DND-41 (cell line): ENCODE data around the gene SLC6A4.

Experiments used
- CTCF ChIP-seq: IDR thresholded peaks from 2 replicates; pipeline ENCODE4 v1.5.1; 2012; ENCODE audit warnings: borderline replicate concordance, low read length, moderate library complexity, mild to moderate bottlenecking; ENCODE audit not compliant: poor library complexity, severe bottlenecking; ENCODE audit errors: extremely low read depth
- EZH2 ChIP-seq: IDR thresholded peaks from 3 replicates; pipeline ENCODE4 v1.6.1; 2012; ENCODE audit warnings: borderline replicate concordance, low read depth, mild to moderate bottlenecking, moderate library complexity, low read length, inconsistent platforms; ENCODE audit not compliant: severe bottlenecking

- no peak for TF ChIP-seq CTCF
- TF ChIP-seq EZH2: no peak
Observed at GRCh38 chr17:30199600-30199999, 35.9 kb downstream of the SLC6A4 start.
